Panc1 (cell line): ENCODE data around the gene MAD1L1.

Source experiments
- REST ChIP-seq, 2 experiments: IDR thresholded peaks; 2 replicates each; pipeline ENCODE4 v1.6.1; 2011 to 2012; ENCODE audit warnings: low read depth in 2 of 2, control low read depth in 1 of 2, low read length in 1 of 2, mild to moderate bottlenecking in 1 of 2, moderate library complexity in 1 of 2; ENCODE audit not compliant: insufficient read depth in 1 of 2
- TCF7L2 ChIP-seq: IDR thresholded peaks from 2 replicates; pipeline ENCODE4 v1.6.1; 2011; ENCODE audit warnings: mild to moderate bottlenecking, low read depth, low read length, inconsistent platforms

GRCh38 chr7:1951159-1951536 is 281.6 kb downstream of the MAD1L1 start:
- TF ChIP-seq REST (IDR thresholded peaks at IDR 0.05; ENCODE audit: insufficient read depth in 1 of 2, low read depth in 2 of 2, low read length in 1 of 2) = no peak
- no peak for TF ChIP-seq TCF7L2
